ENCODE measurements around the gene OSBPL9. TPM values are rescaled to one million over a fixed set of nuclear protein-coding genes. Genes with fewer than 3 reads are reported as not detected.

The OSBPL9 gene
- total RNA-seq, 1 experiment from 2014 or later = 62.4 TPM

DNA sequence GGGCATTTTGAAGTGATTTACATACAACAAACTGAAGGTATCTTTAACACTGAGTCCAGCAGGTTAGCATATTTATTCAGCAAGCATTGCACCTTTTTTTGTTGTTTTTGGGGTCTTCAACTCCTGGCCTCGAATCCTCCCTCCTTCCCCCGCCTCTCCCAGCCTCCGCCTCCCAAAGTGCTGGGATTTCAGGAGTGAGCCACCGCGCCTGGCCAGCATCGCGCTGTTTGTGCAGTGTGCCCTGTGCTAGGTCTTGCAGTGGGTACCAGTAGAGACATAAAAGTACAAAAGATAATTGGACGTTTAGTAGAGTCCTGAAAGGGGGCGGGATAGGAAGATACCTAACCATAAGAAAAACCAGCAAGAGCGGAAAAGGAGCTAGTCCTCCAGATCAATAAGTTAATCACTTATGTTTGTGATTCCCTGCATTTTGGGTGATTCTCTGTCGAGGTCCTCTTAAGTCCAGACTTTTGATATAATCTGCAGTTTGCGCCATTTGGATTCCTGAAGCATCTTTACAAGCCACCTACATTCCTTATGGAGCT is 111.8 kb downstream of the OSBPL9 start:
- POLR2A ChIA-PET (ENCODE audit: low non-redundant PET) = no interaction called here

DNA sequence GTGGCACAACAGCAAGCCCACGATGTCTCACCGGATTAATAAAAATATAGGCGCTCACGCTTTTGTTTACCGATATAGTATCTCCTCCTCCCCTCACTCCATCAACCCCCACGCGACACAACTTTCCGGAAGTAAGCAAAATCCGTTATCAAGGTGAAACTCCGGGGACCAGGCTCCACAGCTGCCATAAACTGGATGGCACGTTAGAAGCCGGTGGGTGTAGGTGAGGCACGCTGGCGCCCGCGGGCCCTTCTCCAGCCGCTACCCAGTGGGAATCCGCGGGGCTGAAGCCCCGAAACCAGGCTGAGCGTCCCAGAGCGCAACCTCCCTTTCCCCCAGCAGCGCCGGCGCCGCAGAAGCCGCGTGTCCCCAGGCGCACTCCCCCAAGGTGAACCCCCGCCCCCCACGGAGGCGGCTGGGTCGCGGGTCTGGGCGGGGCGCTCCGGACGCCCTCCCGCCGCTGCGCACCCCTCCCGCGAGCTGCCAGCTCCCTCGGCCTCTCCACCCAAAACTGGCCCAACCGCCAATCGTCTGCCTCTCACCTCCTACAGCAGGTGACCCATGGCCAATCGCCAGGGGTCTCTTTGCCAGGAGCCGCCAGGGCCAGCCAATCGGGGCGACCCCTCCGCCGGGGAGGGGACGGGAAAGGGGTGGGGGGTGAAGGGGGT is 112.4 kb downstream of the OSBPL9 start:
- no peak for TF ChIP-seq EZH2 (IDR thresholded peaks at IDR 0.05; ENCODE audit: borderline replicate concordance, low read depth, low read length, poor library complexity, severe bottlenecking)
- TF ChIP-seq, protein P1, sequence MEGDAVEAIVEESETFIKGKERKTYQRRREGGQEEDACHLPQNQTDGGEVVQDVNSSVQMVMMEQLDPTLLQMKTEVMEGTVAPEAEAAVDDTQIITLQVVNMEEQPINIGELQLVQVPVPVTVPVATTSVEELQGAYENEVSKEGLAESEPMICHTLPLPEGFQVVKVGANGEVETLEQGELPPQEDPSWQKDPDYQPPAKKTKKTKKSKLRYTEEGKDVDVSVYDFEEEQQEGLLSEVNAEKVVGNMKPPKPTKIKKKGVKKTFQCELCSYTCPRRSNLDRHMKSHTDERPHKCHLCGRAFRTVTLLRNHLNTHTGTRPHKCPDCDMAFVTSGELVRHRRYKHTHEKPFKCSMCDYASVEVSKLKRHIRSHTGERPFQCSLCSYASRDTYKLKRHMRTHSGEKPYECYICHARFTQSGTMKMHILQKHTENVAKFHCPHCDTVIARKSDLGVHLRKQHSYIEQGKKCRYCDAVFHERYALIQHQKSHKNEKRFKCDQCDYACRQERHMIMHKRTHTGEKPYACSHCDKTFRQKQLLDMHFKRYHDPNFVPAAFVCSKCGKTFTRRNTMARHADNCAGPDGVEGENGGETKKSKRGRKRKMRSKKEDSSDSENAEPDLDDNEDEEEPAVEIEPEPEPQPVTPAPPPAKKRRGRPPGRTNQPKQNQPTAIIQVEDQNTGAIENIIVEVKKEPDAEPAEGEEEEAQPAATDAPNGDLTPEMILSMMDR (conservative IDR thresholded peaks at IDR 0.05; ENCODE audit: low read depth, low read length) = no peak
- Histone ChIP-seq H3K36me3 (ENCODE audit: insufficient read depth, low read length, poor library complexity, severe bottlenecking) (no peaks in the 10 kb centered on the region), H3K4me1 (ENCODE audit: insufficient read depth, low read length, poor library complexity, severe bottlenecking) (peaks cover 29% of the 10 kb centered on the region), H3K4me3 (ENCODE audit: low read depth, low read length, poor library complexity, severe bottlenecking) (peak overlapping the region; percentile 84), H3K27me3 (replicated peaks; ENCODE audit: insufficient read depth, low read depth, low read length, poor library complexity) (no peaks in the 10 kb centered on the region), H3K27ac (ENCODE audit: low read depth, low read length, poor library complexity, severe bottlenecking) (peak overlapping the region; percentile 77), H3K9me3 (ENCODE audit: low read depth, low read length, poor library complexity, severe bottlenecking) (no peaks in the 10 kb centered on the region)
- CTCF ChIA-PET = no interaction called here
- BruUV-seq (replicated peaks) = TSS peak; percentile 99
- POLR2A ChIA-PET (ENCODE audit: low non-redundant PET) = no interaction called here
- intact Hi-C loops (cut with micrococcal nuclease; ENCODE audit: unreplicated experiment) = no loop called here
- DNase-seq (ENCODE audit: low spot score) = peak; percentile 95

More for the DNA sequence above, 111.8 kb downstream of the OSBPL9 start:
- H3K27me3 ChIP-seq (replicated peaks; ENCODE audit: insufficient read depth, low read depth, low read length, poor library complexity) = no peaks in the 10 kb centered on the region
- H3K4me1 ChIP-seq (ENCODE audit: insufficient read depth, low read length, poor library complexity, severe bottlenecking) = peaks cover 23% of the 10 kb centered on the region
- CTCF ChIA-PET = no interaction called here
- H3K27ac ChIP-seq (ENCODE audit: low read depth, low read length, poor library complexity, severe bottlenecking) = peak overlapping the region; percentile 77
- no peak for DNase-seq (ENCODE audit: low spot score)
- TF ChIP-seq EZH2 (IDR thresholded peaks at IDR 0.05; ENCODE audit: borderline replicate concordance, low read depth, low read length, poor library complexity, severe bottlenecking) = no peak
- TF ChIP-seq, protein P1 (conservative IDR thresholded peaks at IDR 0.05; ENCODE audit: low read depth, low read length) = no peak
- no TSS peak for BruUV-seq (replicated peaks)
- no peaks in the 10 kb centered on the region for H3K9me3 ChIP-seq (ENCODE audit: low read depth, low read length, poor library complexity, severe bottlenecking)
- peak overlapping the region; percentile 84 for H3K4me3 ChIP-seq (ENCODE audit: low read depth, low read length, poor library complexity, severe bottlenecking)
- intact Hi-C loops (cut with micrococcal nuclease; ENCODE audit: unreplicated experiment) = no loop called here
- no peaks in the 10 kb centered on the region for H3K36me3 ChIP-seq (ENCODE audit: insufficient read depth, low read length, poor library complexity, severe bottlenecking)

DNA sequence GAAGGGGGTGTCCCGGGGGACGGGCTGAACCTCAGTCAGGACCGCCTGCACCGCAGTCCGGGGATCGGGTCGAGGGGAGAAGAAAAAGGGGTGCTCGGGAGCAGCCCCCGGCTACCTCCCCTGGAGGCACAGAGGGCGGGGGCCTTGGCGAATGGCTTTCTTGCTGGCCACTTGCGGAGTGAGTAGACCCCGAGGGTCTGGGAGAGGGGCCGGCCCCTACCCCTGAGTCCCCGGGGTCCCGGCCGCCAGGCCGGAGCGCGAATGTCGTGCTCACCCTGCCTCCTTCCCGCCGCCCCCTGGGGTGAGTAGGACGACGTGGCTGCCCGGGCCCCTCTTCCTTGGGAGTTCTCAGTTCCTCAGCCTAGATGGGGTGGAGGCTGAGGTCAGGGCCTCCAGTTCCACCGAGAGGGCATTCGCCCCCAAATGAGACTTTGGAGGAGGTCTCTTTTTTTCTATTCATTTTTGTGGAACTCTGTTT is 113.0 kb downstream of the OSBPL9 start:
- intact Hi-C loops (cut with micrococcal nuclease; ENCODE audit: unreplicated experiment) = no loop called here
- POLR2A ChIA-PET (ENCODE audit: low non-redundant PET) = interaction anchor here (0.6 kb wide), 1 partner anchor 330 kb away, joined by 4 read pairs; no protein-coding TSS in a partner anchor
- CTCF ChIA-PET = no interaction called here
- H3K27me3 ChIP-seq (replicated peaks; ENCODE audit: insufficient read depth, low read depth, low read length, poor library complexity) = no peaks in the 10 kb centered on the region
- BruUV-seq (replicated peaks) = TSS peak; percentile 64
- peaks cover 34% of the 10 kb centered on the region for H3K4me1 ChIP-seq (ENCODE audit: insufficient read depth, low read length, poor library complexity, severe bottlenecking)
- peak overlapping the region; percentile 84 for H3K4me3 ChIP-seq (ENCODE audit: low read depth, low read length, poor library complexity, severe bottlenecking)
- H3K36me3 ChIP-seq (ENCODE audit: insufficient read depth, low read length, poor library complexity, severe bottlenecking) = no peaks in the 10 kb centered on the region
- peak; percentile 48 for DNase-seq (ENCODE audit: low spot score)
- H3K9me3 ChIP-seq (ENCODE audit: low read depth, low read length, poor library complexity, severe bottlenecking) = no peaks in the 10 kb centered on the region
- TF ChIP-seq, protein P1 (conservative IDR thresholded peaks at IDR 0.05; ENCODE audit: low read depth, low read length) = no peak
- TF ChIP-seq EZH2 (IDR thresholded peaks at IDR 0.05; ENCODE audit: borderline replicate concordance, low read depth, low read length, poor library complexity, severe bottlenecking) = no peak
- peak overlapping the region; percentile 77 for H3K27ac ChIP-seq (ENCODE audit: low read depth, low read length, poor library complexity, severe bottlenecking)

Data from A673 (cell line).